CD14-positive monocyte (primary cell): Measurements from ENCODE around the gene ZDHHC13. TPM values are rescaled to one million over a fixed set of nuclear protein-coding genes. Genes with fewer than 3 reads are reported as not detected.
A peak's percentile ranks its signal among the peaks of the same experiment; 100 is the strongest.

ENCODE experiments used
- DNase-seq, 3 donors: peaks; one replicate each; pipeline ENCODE4 v3.0.0-alpha.2; 2011 to 2022
- H2AFZ ChIP-seq: 2 replicates; pipeline ENCODE4 v1.6.0; 2012; ENCODE audit warnings: mild to moderate bottlenecking, low read depth, low read length, inconsistent platforms; ENCODE audit not compliant: insufficient read depth, poor library complexity, severe bottlenecking
- H3K27ac ChIP-seq, 2 donors: 1 replicate in 1 of 2; 2 replicates in 1 of 2; pipeline ENCODE4 v1.5.1; 2012 to 2013; ENCODE audit warnings: low read length in 2 of 2, control low read depth in 1 of 2, inconsistent platforms in 1 of 2, low read depth in 1 of 2, mild to moderate bottlenecking in 1 of 2
- H3K27me3 ChIP-seq, 2 donors: one replicate each; pipeline versions ENCODE4 v1.6.0 to v1.6.1; 2011 to 2013; ENCODE audit warnings: low read length in 2 of 2; ENCODE audit not compliant: control insufficient read depth in 2 of 2, insufficient read depth in 2 of 2
- H3K36me3 ChIP-seq, 2 donors: replicated peaks in 1 of 2; 1 replicate in 1 of 2; 2 replicates in 1 of 2; pipeline versions ENCODE4 v1.5.1 to v1.6.1; 2012 to 2013; ENCODE audit warnings: low read length in 2 of 2, control low read depth in 1 of 2, inconsistent platforms in 1 of 2, mild to moderate bottlenecking in 1 of 2; ENCODE audit not compliant: insufficient read depth in 2 of 2, control insufficient read depth in 1 of 2
- H3K4me1 ChIP-seq, 2 donors: 1 replicate in 1 of 2; 2 replicates in 1 of 2; pipeline versions ENCODE4 v1.5.1 to v1.6.1; 2012 to 2013; ENCODE audit warnings: low read length in 2 of 2, control low read depth in 1 of 2, inconsistent platforms in 1 of 2, mild to moderate bottlenecking in 1 of 2, moderate library complexity in 1 of 2; ENCODE audit not compliant: insufficient read depth in 2 of 2, control insufficient read depth in 1 of 2
- H3K4me2 ChIP-seq: replicated peaks from 2 replicates; pipeline ENCODE3; 2012; ENCODE audit warnings: low read length, moderate library complexity, mild to moderate bottlenecking; ENCODE audit not compliant: poor library complexity, severe bottlenecking; ENCODE audit errors: extremely low read depth
- H3K4me3 ChIP-seq, 3 experiments: fragments of 200-600 bp in 1 of 3; sonication (generic) in 1 of 3; replicated peaks in 1 of 3; 1 replicate in 2 of 3; 2 replicates in 1 of 3; pipeline ENCODE4 v1.5.1; 2011 to 2013; ENCODE audit warnings: low read length in 3 of 3, mild to moderate bottlenecking in 3 of 3, control low read depth in 2 of 3, low read depth in 2 of 3, inconsistent platforms in 1 of 3, moderate library complexity in 1 of 3
- H3K79me2 ChIP-seq: 2 replicates; pipeline ENCODE4 v1.6.0; 2012; ENCODE audit warnings: mild to moderate bottlenecking, control low read depth, inconsistent platforms, low read length, moderate library complexity; ENCODE audit not compliant: insufficient read depth
- H3K9ac ChIP-seq: 2 replicates; pipeline ENCODE4 v1.6.0; 2017; ENCODE audit warnings: low read length, mild to moderate bottlenecking; ENCODE audit not compliant: insufficient read depth, poor library complexity, severe bottlenecking
- H3K9me3 ChIP-seq, 2 donors: replicated peaks in 1 of 2; 1 replicate in 1 of 2; 2 replicates in 1 of 2; pipeline versions ENCODE4 v1.5.1 to v1.6.1; 2012 to 2013; ENCODE audit warnings: low read length in 2 of 2, control low read depth in 1 of 2; ENCODE audit not compliant: control insufficient read depth in 1 of 2, insufficient read depth in 1 of 2
- H4K20me1 ChIP-seq: 2 replicates; pipeline ENCODE4 v1.6.0; 2012; ENCODE audit warnings: mild to moderate bottlenecking, low read length, control low read depth, moderate library complexity; ENCODE audit not compliant: insufficient read depth
- H3K27ac Mint-ChIP-seq, 7 donors: one replicate each; pipeline ENCODE4 v1.8.0; 2020; ENCODE audit warnings: mild to moderate bottlenecking in 7 of 7, mixed read lengths in 7 of 7, moderate library complexity in 6 of 7, inconsistent platforms in 2 of 7
- H3K27me3 Mint-ChIP-seq, 3 donors: one replicate each; pipeline ENCODE4 v1.8.0; 2021 to 2022; ENCODE audit warnings: low read depth in 3 of 3, mild to moderate bottlenecking in 3 of 3, mixed read lengths in 3 of 3, moderate library complexity in 3 of 3, inconsistent platforms in 1 of 3
- H3K36me3 Mint-ChIP-seq, 2 donors: one replicate each; pipeline ENCODE4 v1.8.0; 2020; ENCODE audit warnings: mixed read lengths in 2 of 2, inconsistent platforms in 1 of 2, mild to moderate bottlenecking in 1 of 2
- H3K4me1 Mint-ChIP-seq: one replicate; pipeline ENCODE4 v1.8.0; 2020; ENCODE audit warnings: mild to moderate bottlenecking, mixed read lengths
- H3K4me3 Mint-ChIP-seq, 2 donors: one replicate each; pipeline ENCODE4 v1.8.0; 2020; ENCODE audit warnings: mild to moderate bottlenecking in 2 of 2, mixed read lengths in 2 of 2, moderate library complexity in 1 of 2
- H3K9me3 Mint-ChIP-seq, 7 donors: one replicate each; pipeline ENCODE4 v1.8.0; 2020 to 2022; ENCODE audit warnings: mixed read lengths in 7 of 7, mild to moderate bottlenecking in 6 of 7, moderate library complexity in 6 of 7, inconsistent platforms in 2 of 7
- CTCF ChIP-seq: fragments of 200-600 bp; IDR thresholded peaks from one replicate; pipeline ENCODE4 v1.8.0; 2022; ENCODE audit warnings: antibody characterized with exemption, mild to moderate bottlenecking
- WGBS: methylation state at CpG from one replicate; pipeline ENCODE4 v1.1.5; 2013; ENCODE audit warnings: missing lambda C conversion rate; ENCODE audit not compliant: insufficient coverage; 5-methylcytosine and 5-hydroxymethylcytosine counted together
- intact Hi-C, 2 donors: fragments of 100-400 bp; cut with micrococcal nuclease; formaldehyde crosslinking; loops; one replicate each; pipeline versions ENCODE4 v1.15.0 to v1.15.1; 2023
- polyA plus RNA-seq, 3 donors: library from polyadenylated mRNA; depleted of rRNA in 1 of 3; unstranded in 2 of 3; stranded (reverse) in 1 of 3; fragments of 300-500 nt in 2 of 3; fragments of >200 nt in 1 of 3; fragmentation: Illumina TruSeq in 2 of 3; gene quantifications; 1 replicate in 2 of 3; 2 replicates in 1 of 3; pipeline ENCODE4 v1.2.3, GENCODE V29; 2012 to 2021

ZDHHC13 gene
- polyA plus RNA-seq, 3 donors = 5.6 to 7.5 (median 5.6) TPM

- no peaks in the 10 kb centered on the region for H3K9me3 ChIP-seq
- Mint-ChIP-seq H3K27ac (peak overlapping the region in 2 of 7 donors; percentile 6 to 79), H3K4me3 (no peak overlapping the region), H3K36me3 (peaks cover 64 to 74% of the 10 kb centered on the region in 2 donors), H3K4me1 (peaks cover 24% of the 10 kb centered on the region), H3K9me3 (peaks cover 0 to 1% (median 0%) of the 10 kb centered on the region in 7 donors), H3K27me3 (no peaks in the 10 kb centered on the region)
- intact Hi-C loops = no loop called here
- H3K36me3 ChIP-seq = peaks cover 39 to 81% of the 10 kb centered on the region in 2 donors
- WGBS = no CpG with 5 or more reads among the region's 4 CpGs
- H2AFZ ChIP-seq = no peak overlapping the region
- H3K4me3 ChIP-seq = no peak overlapping the region
- no peak for TF ChIP-seq CTCF
- no peaks in the 10 kb centered on the region for H3K27me3 ChIP-seq
- DNase-seq = no peak
- no peak overlapping the region for H3K9ac ChIP-seq
- no peak overlapping the region for H3K27ac ChIP-seq
- no peak overlapping the region for H3K4me2 ChIP-seq
- H3K79me2 ChIP-seq = no peaks in the 10 kb centered on the region
- H4K20me1 ChIP-seq = no peaks in the 10 kb centered on the region
- H3K4me1 ChIP-seq = peaks cover 0 to 17% of the 10 kb centered on the region in 2 donors
These were observed 47.4 kb downstream of the ZDHHC13 start for GRCh38 chr11:19164230-19164855.

- Mint-ChIP-seq H3K27me3 (no peaks in the 10 kb centered on the region), H3K4me1 (peaks cover 24% of the 10 kb centered on the region), H3K9me3 (peaks cover 0 to 1% (median 0%) of the 10 kb centered on the region in 7 donors), H3K36me3 (peaks cover 63 to 71% of the 10 kb centered on the region in 2 donors), H3K4me3 (no peak overlapping the region), H3K27ac (no peak overlapping the region)
- no peak overlapping the region for H3K4me3 ChIP-seq
- intact Hi-C loops = no loop called here
- H3K27me3 ChIP-seq = no peaks in the 10 kb centered on the region
- H3K79me2 ChIP-seq = no peaks in the 10 kb centered on the region
- DNase-seq = no peak
- H3K36me3 ChIP-seq = peaks cover 33 to 81% of the 10 kb centered on the region in 2 donors
- no peak for TF ChIP-seq CTCF
- no peaks in the 10 kb centered on the region for H4K20me1 ChIP-seq
- no peak overlapping the region for H3K4me2 ChIP-seq
- no peaks in the 10 kb centered on the region for H3K9me3 ChIP-seq
- H3K4me1 ChIP-seq = peaks cover 0 to 17% of the 10 kb centered on the region in 2 donors
- WGBS = 100% methylated on average over 2 of the region's 2 CpGs
- H3K9ac ChIP-seq = no peak overlapping the region
- no peak overlapping the region for H3K27ac ChIP-seq
- no peak overlapping the region for H2AFZ ChIP-seq
These were observed 47.9 kb downstream of the ZDHHC13 start for GRCh38 chr11:19164881-19165280.
